KMS-11 (cell line): Measurements from ENCODE around the gene HDAC7.
"Not testable (repeated sequence)": the region's sequence is repeated elsewhere in the genome, so short reads cannot be mapped to it uniquely, and the experiment has no call there.

Source experiments
- H2AFZ ChIP-seq: fragments of 200-600 bp; sonication (generic); 2 replicates; pipeline ENCODE4 v1.6.1; 2016; ENCODE audit warnings: antibody characterized with exemption, mixed run types, low read depth
- H3K27ac ChIP-seq: fragments of 200-600 bp; sonication (generic); 2 replicates; pipeline ENCODE4 v1.6.1; 2016; ENCODE audit warnings: mild to moderate bottlenecking, mixed run types
- H3K27me3 ChIP-seq: fragments of 200-600 bp; sonication (generic); 2 replicates; pipeline ENCODE4 v1.6.1; 2017; ENCODE audit warnings: mild to moderate bottlenecking, low read depth, mixed run types, moderate library complexity; ENCODE audit not compliant: insufficient read depth
- H3K36me3 ChIP-seq: fragments of 200-600 bp; sonication (generic); 2 replicates; pipeline ENCODE4 v1.6.1; 2017; ENCODE audit warnings: mild to moderate bottlenecking, mixed run types; ENCODE audit not compliant: insufficient read depth
- H3K4me1 ChIP-seq: fragments of 200-600 bp; sonication (generic); 2 replicates; pipeline ENCODE4 v1.6.1; 2016; ENCODE audit warnings: mild to moderate bottlenecking, low read depth, mixed run types; ENCODE audit not compliant: poor library complexity, severe bottlenecking
- H3K4me2 ChIP-seq: fragments of 200-600 bp; sonication (generic); 2 replicates; pipeline ENCODE4 v1.7.0; 2016; ENCODE audit warnings: mild to moderate bottlenecking, mixed run types
- H3K4me3 ChIP-seq: fragments of 200-600 bp; sonication (generic); IDR thresholded peaks from 2 replicates; pipeline ENCODE4 v1.6.1; 2017; ENCODE audit warnings: low read depth, low read length, mixed read lengths; ENCODE audit not compliant: insufficient read depth
- H3K79me2 ChIP-seq: fragments of 200-600 bp; sonication (generic); 2 replicates; pipeline ENCODE4 v1.6.1; 2016; ENCODE audit warnings: low read depth, mixed run types; ENCODE audit not compliant: insufficient read depth
- H3K9ac ChIP-seq: fragments of 200-600 bp; sonication (generic); 2 replicates; pipeline ENCODE4 v1.6.1; 2016; ENCODE audit warnings: mild to moderate bottlenecking, mixed run types
- H4K20me1 ChIP-seq: fragments of 200-600 bp; sonication (generic); 2 replicates; pipeline ENCODE4 v1.6.1; 2016; ENCODE audit warnings: mild to moderate bottlenecking, mixed run types; ENCODE audit not compliant: insufficient read depth
- TF ChIP-seq, protein P1 (sequence below): fragments of 200-600 bp; sonication (generic); conservative IDR thresholded peaks from 2 replicates; pipeline ENCODE4 v1.6.1; 2017; ENCODE audit warnings: low read depth, mild to moderate bottlenecking, antibody characterized with exemption, low read length, moderate library complexity, mixed read lengths

HDAC7 gene

DNA sequence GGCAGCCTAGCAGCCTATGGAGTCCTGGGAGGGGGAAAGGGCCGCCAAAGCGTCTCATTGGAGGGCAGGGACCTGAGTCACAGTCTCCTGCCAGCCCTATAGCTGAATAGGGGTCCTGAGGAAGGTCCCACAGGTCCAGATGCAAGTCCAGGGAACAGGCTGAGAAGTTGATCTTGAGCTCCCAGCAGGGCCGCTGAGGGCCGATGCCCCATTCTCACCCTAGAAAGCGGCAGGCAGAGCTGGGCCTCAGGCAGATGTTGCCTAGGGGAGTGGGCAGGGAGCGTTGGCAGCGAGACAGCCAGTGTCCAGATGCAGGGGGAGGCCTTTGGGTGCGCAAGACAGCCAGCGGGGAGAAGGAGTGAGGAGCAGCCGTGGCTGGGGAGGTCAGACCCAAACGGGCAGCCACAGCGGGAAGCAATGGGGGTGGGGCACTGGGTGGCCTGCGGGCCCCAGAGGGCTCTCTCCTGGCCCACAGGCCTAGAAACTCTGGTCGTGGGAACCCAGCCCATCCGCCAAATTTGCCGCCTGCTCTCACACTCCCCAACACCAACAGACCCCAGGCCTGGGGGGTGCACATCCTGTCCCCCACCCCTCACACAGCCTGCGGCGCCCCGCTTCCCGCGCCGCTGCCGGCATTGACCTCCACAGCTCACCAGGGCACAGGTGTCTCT, 1.1 kb downstream of the HDAC7 start:
- Histone ChIP-seq H3K27me3 (no peaks in the 10 kb centered on the region), H2AFZ (no peak overlapping the region), H3K79me2 (peaks cover 65% of the 10 kb centered on the region), H3K4me3 (no peak overlapping the region), H3K27ac (peak overlapping the region; percentile 60), H3K9ac (peak overlapping the region; percentile 68; the same call in 1 of the 2 replicates), H4K20me1 (no peaks in the 10 kb centered on the region), H3K4me1 (peaks cover 78% of the 10 kb centered on the region), H3K4me2 (peak overlapping the region; percentile 99), H3K36me3 (no peaks in the 10 kb centered on the region; the same call in 1 of the 2 replicates)
- TF ChIP-seq, protein P1, sequence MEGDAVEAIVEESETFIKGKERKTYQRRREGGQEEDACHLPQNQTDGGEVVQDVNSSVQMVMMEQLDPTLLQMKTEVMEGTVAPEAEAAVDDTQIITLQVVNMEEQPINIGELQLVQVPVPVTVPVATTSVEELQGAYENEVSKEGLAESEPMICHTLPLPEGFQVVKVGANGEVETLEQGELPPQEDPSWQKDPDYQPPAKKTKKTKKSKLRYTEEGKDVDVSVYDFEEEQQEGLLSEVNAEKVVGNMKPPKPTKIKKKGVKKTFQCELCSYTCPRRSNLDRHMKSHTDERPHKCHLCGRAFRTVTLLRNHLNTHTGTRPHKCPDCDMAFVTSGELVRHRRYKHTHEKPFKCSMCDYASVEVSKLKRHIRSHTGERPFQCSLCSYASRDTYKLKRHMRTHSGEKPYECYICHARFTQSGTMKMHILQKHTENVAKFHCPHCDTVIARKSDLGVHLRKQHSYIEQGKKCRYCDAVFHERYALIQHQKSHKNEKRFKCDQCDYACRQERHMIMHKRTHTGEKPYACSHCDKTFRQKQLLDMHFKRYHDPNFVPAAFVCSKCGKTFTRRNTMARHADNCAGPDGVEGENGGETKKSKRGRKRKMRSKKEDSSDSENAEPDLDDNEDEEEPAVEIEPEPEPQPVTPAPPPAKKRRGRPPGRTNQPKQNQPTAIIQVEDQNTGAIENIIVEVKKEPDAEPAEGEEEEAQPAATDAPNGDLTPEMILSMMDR, result no peak

DNA sequence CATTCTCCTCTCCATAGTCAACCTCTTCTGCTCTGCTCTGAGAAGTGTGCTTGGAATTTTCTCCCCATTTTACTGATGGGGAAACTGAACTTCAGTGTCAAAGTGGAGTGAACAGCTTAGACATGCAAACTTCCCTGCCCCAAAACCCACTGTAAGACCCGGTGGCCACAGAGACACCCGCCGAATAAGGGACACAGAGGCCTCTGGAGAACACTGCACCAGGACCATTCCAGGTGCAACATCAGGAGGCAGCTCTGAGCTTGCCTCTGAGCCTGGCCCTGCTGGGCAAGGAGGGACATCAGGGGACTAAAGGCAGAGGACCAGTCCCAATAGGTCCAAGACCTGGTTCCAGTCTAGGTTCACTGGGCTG, 1.7 kb downstream of the HDAC7 start:
- Histone ChIP-seq H3K4me3 (no peak overlapping the region), H3K27me3 (no peaks in the 10 kb centered on the region), H3K79me2 (peaks cover 65% of the 10 kb centered on the region), H3K4me1 (peaks cover 76% of the 10 kb centered on the region), H3K36me3 (no peaks in the 10 kb centered on the region; the same call in 1 of the 2 replicates), H3K9ac (no peak overlapping the region), H3K27ac (peak overlapping the region; percentile 60; the same call in 1 of the 2 replicates), H3K4me2 (peak overlapping the region; percentile 99), H4K20me1 (no peaks in the 10 kb centered on the region), H2AFZ (no peak overlapping the region)
- TF ChIP-seq, protein P1, result no peak

DNA sequence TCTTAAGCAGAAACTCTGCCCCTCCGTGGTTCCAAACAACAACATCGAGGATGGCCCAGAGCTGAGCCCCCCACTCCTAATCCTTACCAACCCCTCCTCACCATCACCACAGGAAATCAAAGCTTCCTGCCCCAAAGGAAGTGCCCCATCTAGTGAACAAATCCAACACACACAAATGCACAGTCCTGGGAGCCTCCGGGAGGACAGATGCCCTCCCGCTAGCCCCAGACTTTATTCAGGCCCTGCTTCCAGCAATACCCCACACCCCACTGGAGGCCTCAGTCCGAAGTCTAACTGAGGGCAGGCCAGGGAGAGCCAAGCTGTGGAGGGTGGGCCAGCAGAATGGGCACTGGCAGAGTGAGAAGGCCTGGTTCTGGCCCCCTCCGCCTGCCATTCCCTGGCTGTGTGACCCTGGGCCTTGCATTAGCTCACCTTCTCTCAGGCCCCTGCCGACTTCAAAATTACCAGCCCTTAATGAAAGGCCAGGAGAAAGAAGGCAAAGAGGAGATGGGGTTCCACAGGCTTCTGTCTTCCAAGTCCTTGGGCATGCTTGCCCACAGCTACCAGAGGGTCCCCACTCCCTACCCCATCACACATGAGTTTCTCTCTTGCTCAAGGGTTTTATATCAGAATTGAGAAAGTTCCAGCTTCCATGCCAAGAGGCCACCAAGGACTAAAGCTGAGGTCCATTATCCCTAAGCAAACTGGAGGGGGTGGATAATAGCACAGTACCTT, 2.3 kb downstream of the HDAC7 start:
- Histone ChIP-seq H3K4me3 (no peak overlapping the region), H3K27ac (peak overlapping the region; percentile 60), H4K20me1 (no peaks in the 10 kb centered on the region), H3K36me3 (no peaks in the 10 kb centered on the region; the same call in 1 of the 2 replicates), H3K9ac (no peak overlapping the region), H3K79me2 (peaks cover 69% of the 10 kb centered on the region), H2AFZ (no peak overlapping the region), H3K4me1 (peaks cover 73% of the 10 kb centered on the region), H3K4me2 (peak overlapping the region; percentile 99), H3K27me3 (no peaks in the 10 kb centered on the region)
- TF ChIP-seq, protein P1, result peak; percentile 33; the same call in 1 of the 2 replicates

DNA sequence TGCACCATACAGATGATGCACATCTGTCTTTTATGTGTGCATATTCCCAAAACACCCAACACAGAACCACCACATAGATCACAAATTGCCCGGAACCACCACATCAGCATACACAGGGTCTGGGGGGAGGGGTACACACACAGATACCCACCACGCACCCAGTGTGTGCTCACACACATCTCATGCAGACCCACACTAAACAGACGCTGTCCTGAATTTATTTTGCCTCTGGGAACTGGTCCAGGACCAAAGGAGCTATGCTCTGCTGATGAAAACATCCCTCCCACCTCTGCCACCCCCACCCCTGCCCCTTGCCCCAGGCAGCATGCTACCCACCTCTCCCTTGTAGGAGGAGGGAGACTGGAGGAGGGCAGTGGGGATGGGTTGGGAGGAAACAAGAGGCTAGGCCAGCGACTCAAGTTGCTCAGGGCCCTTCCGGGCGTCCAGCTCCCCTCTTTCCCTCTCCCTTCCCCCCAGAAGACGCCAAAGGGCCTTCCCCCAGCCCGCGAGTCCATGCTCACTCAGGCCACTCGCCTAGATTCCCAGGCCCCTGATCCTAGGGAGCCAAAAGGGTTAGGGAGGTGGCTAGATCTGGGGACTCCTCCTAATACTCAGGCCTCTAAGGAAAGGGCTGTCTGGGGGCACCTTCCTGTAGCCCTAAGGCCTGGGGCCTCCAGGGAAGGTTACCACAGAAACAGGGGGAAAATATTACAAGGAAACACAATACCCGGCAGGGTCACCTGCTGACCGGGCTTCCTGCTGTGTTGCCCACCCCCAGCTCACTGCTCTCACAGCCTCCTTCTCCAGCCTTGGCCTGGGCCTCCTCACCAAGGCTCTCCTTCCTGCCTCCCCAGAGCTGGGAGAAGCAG, 3.1 kb downstream of the HDAC7 start:
- TF ChIP-seq, protein P1, result no peak
- no peak overlapping the region for H3K9ac ChIP-seq
- no peaks in the 10 kb centered on the region for H4K20me1 ChIP-seq
- peak overlapping the region; percentile 88 for H3K27ac ChIP-seq
- H2AFZ ChIP-seq, result no peak overlapping the region
- H3K36me3 ChIP-seq, result no peaks in the 10 kb centered on the region; the same call in 1 of the 2 replicates
- H3K79me2 ChIP-seq, result peaks cover 77% of the 10 kb centered on the region
- H3K4me3 ChIP-seq, result no peak overlapping the region
- peaks cover 74% of the 10 kb centered on the region for H3K4me1 ChIP-seq
- H3K27me3 ChIP-seq, result no peaks in the 10 kb centered on the region
- peak overlapping the region; percentile 99 for H3K4me2 ChIP-seq

DNA sequence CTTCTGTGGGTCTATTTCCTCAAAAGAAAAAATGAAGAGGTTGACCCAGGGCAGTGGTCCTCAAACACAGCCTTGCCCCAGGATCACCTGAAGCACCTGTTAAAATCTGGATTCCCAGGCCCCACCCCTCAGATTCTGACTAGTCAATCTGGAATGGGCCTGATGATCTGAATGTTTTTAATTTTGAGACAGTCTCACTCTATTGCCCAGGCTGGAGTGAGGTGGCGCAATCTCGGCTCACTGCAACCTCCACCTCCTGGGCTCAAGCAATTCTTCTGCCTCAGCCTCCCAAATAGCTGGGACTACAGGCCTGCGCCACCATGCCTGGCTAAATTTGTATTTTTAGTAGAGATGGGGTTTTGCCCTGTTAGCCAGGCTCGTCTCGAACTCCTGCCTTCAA, 4.3 kb downstream of the HDAC7 start:
- not testable (repeated sequence) for H3K27me3 ChIP-seq, H3K4me3 ChIP-seq, H4K20me1 ChIP-seq, H3K9ac ChIP-seq, H3K36me3 ChIP-seq, H2AFZ ChIP-seq
- peaks cover 81% of the 10 kb centered on the region for H3K79me2 ChIP-seq
- H3K27ac ChIP-seq, result peak overlapping the region; percentile 88
- H3K4me1 ChIP-seq, result peaks cover 75% of the 10 kb centered on the region
- H3K4me2 ChIP-seq, result peak overlapping the region; percentile 99
